ENCODE measurements around the gene PLCG2. TPM values are rescaled to one million over a fixed set of nuclear protein-coding genes. Genes with fewer than 3 reads are reported as not detected.

The PLCG2 gene
- polyA plus RNA-seq, 3 donors from 2014 or later = 24.4 to 91.6 (median 46.4) TPM

GRCh38 chr16:81803332-81803731, 24.2 kb downstream of the PLCG2 start:
- Mint-ChIP-seq H3K36me3 (peaks cover 10 to 26% (median 12%) of the 10 kb centered on the region in 3 donors), H3K4me3 (no peak overlapping the region), H3K27me3 (ENCODE audit: low read depth in 3 of 3) (peaks cover 2 to 10% (median 10%) of the 10 kb centered on the region in 3 donors), H3K9me3 (no peaks in the 10 kb centered on the region), H3K4me1 (peaks cover 61 to 76% of the 10 kb centered on the region in 2 donors), H3K27ac (peak overlapping the region in 5 of 6 donors; percentile 16 to 64 (median 49))
- no peak for DNase-seq

- H3K36me3 Mint-ChIP-seq = peaks cover 10 to 20% (median 12%) of the 10 kb centered on the region in 3 donors
- peaks cover 61 to 75% of the 10 kb centered on the region in 2 donors for H3K4me1 Mint-ChIP-seq
These were observed 25.1 kb downstream of the PLCG2 start for GRCh38 chr16:81804134-81804610.

GRCh38 chr16:81806696-81807095, 27.6 kb downstream of the PLCG2 start:
- Mint-ChIP-seq H3K9me3 (no peaks in the 10 kb centered on the region), H3K4me1 (peaks cover 76 to 82% of the 10 kb centered on the region in 2 donors), H3K36me3 (peaks cover 10 to 17% (median 12%) of the 10 kb centered on the region in 3 donors), H3K27ac (peak overlapping the region; percentile 71 to 99 (median 98)), H3K4me3 (peak overlapping the region in 3 of 5 donors; percentile 20 to 41 (median 25)), H3K27me3 (ENCODE audit: low read depth in 3 of 3) (peaks cover 4 to 21% (median 13%) of the 10 kb centered on the region in 3 donors)
- no peak for DNase-seq

More at GRCh38 chr16:81804134-81804610, 25.1 kb downstream of the PLCG2 start:
- peaks cover 2 to 12% (median 5%) of the 10 kb centered on the region in 3 donors for H3K27me3 Mint-ChIP-seq (ENCODE audit: low read depth in 3 of 3)
- peak overlapping the region in 1 of 5 donors; percentile 27 for H3K4me3 Mint-ChIP-seq
- peak overlapping the region; percentile 53 to 99 (median 64) for H3K27ac Mint-ChIP-seq
- DNase-seq = no peak
- H3K9me3 Mint-ChIP-seq = no peaks in the 10 kb centered on the region

DNA sequence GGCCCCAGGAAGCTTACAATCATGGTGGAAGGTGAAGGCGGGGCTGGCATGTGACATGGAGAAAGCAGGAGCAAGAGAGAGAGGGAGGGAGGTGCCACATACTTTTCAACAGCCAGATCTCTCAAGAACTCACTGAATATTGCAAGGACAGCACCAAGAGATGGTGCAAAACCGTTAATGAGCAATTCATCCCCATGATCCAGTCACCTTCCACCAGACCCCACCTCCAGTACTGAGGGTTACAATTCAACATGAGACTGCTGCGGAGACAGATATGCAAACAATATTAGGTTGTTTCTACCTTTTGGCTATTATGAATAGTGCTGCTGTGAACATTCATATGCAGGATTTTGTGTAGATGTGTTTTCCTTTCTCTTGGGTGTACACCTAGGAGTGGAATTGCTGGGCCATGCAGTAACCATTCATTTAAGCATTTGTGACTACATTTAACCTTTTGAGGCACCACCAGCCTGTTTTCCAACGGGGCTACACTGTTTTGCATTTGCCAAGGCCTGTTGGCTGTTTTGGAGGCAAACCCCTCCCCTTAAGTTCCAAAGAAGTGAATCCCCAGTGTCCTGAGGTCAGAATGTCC, 28.8 kb downstream of the PLCG2 start:
- Mint-ChIP-seq H3K9me3 (peaks cover 0 to 2% (median 0%) of the 10 kb centered on the region in 6 donors), H3K4me3 (peak overlapping the region; percentile 2 to 68 (median 28)), H3K4me1 (peaks cover 88 to 94% of the 10 kb centered on the region in 2 donors)

DNA sequence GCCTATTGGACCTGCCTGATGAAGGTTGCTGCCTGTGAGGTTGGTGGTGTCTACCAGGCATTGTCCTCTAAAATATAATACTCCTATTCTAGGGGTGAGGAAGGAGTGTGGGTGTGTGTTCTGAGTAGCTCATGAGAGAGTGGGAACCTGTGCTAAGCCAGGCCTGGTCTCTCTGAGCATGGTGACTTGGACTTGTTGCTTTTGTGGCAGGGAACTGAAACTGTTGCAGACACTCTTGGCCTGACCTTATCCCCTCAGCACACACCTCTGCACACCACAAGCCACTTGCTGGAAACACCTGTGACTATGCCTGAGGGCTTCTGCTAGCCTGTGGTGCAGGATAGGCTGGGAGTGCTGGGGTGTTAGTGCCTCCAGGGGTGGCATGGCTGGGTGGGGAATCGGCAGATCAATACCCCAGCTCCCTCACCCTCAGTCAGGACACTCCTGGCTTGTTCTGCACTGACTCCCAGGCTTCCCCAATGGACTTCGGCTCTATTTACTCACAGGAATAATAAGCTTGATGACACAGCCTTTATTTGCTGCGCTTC, 29.9 kb downstream of the PLCG2 start:
- H3K4me1 Mint-ChIP-seq = peaks cover 95 to 98% of the 10 kb centered on the region in 2 donors
- DNase-seq = peak; percentile 72 to 80 (median 77)
- peaks cover 0 to 2% (median 0%) of the 10 kb centered on the region in 6 donors for H3K9me3 Mint-ChIP-seq
- peaks cover 8 to 19% (median 10%) of the 10 kb centered on the region in 3 donors for H3K36me3 Mint-ChIP-seq
- peaks cover 6 to 17% (median 11%) of the 10 kb centered on the region in 3 donors for H3K27me3 Mint-ChIP-seq (ENCODE audit: low read depth in 3 of 3)
- peak overlapping the region; percentile 96 to 100 (median 99) for H3K27ac Mint-ChIP-seq
- H3K4me3 Mint-ChIP-seq = peak overlapping the region; percentile 77 to 89 (median 84)

More for the DNA sequence above, 28.8 kb downstream of the PLCG2 start:
- Mint-ChIP-seq H3K27me3 (ENCODE audit: low read depth in 3 of 3) (peaks cover 6 to 18% (median 11%) of the 10 kb centered on the region in 3 donors), H3K27ac (peak overlapping the region; percentile 83 to 99 (median 98)), H3K36me3 (peaks cover 10 to 21% (median 12%) of the 10 kb centered on the region in 3 donors)
- DNase-seq = no peak

- peak overlapping the region; percentile 96 to 100 (median 99) for H3K27ac Mint-ChIP-seq
- H3K36me3 Mint-ChIP-seq = peaks cover 3 to 13% (median 5%) of the 10 kb centered on the region in 3 donors
- H3K9me3 Mint-ChIP-seq = peaks cover 0 to 2% (median 0%) of the 10 kb centered on the region in 6 donors
- H3K4me1 Mint-ChIP-seq = peaks cover 95 to 98% of the 10 kb centered on the region in 2 donors
- H3K27me3 Mint-ChIP-seq (ENCODE audit: low read depth in 3 of 3) = peaks cover 5 to 17% (median 11%) of the 10 kb centered on the region in 3 donors
- peak overlapping the region; percentile 77 to 89 (median 84) for H3K4me3 Mint-ChIP-seq
- no peak for DNase-seq
These were observed 30.5 kb downstream of the PLCG2 start for GRCh38 chr16:81809567-81809966.

- H3K9me3 Mint-ChIP-seq = peaks cover 0 to 2% (median 0%) of the 10 kb centered on the region in 6 donors
- H3K36me3 Mint-ChIP-seq = peaks cover 0 to 10% (median 0%) of the 10 kb centered on the region in 3 donors
- H3K4me3 Mint-ChIP-seq = peak overlapping the region; percentile 77 to 89 (median 84)
- H3K27ac Mint-ChIP-seq = peak overlapping the region; percentile 96 to 100 (median 99)
- H3K27me3 Mint-ChIP-seq (ENCODE audit: low read depth in 3 of 3) = peaks cover 4 to 17% (median 11%) of the 10 kb centered on the region in 3 donors
- peak; percentile 76 to 81 (median 80) for DNase-seq
- peaks cover 96 to 98% of the 10 kb centered on the region in 2 donors for H3K4me1 Mint-ChIP-seq
These were observed 31.3 kb downstream of the PLCG2 start for GRCh38 chr16:81810361-81810760.

- Mint-ChIP-seq H3K9me3 (peaks cover 0 to 2% (median 0%) of the 10 kb centered on the region in 6 donors), H3K36me3 (peaks cover 0 to 10% (median 0%) of the 10 kb centered on the region in 3 donors), H3K27me3 (ENCODE audit: low read depth in 3 of 3) (peaks cover 4 to 17% (median 11%) of the 10 kb centered on the region in 3 donors), H3K4me3 (peak overlapping the region; percentile 77 to 89 (median 84)), H3K27ac (peak overlapping the region; percentile 96 to 100 (median 99)), H3K4me1 (peaks cover 96 to 98% of the 10 kb centered on the region in 2 donors)
- peak in 1 of 3 donors; percentile 45 for DNase-seq
These were observed 31.9 kb downstream of the PLCG2 start for GRCh38 chr16:81810894-81811538.

DNA sequence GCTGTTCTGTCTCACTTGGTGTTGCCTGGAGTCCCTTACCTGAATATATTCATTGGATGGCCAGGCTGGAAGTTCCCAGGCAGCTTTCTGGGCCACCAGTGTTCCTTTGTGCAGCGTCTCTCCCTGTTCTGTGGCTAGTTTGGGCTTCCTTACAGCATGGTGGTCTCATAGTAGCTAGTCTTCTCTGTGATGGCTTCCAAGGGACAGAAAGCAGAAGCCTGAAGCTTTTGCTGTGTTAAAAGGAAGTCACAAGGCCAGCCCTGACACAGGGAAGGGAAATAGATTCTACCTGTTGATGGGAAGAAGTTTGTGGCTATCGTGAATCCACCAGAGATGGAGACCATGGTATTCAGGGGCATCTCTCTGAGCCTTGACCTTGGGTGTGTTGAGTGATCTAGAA, 34.6 kb downstream of the PLCG2 start:
- Mint-ChIP-seq H3K27ac (peak overlapping the region; percentile 96 to 100 (median 99)), H3K4me3 (peak overlapping the region in 4 of 5 donors; percentile 3 to 89 (median 36)), H3K9me3 (peaks cover 0 to 2% (median 0%) of the 10 kb centered on the region in 6 donors), H3K27me3 (ENCODE audit: low read depth in 3 of 3) (peaks cover 12 to 31% (median 12%) of the 10 kb centered on the region in 3 donors), H3K4me1 (peaks cover 94 to 96% of the 10 kb centered on the region in 2 donors), H3K36me3 (peaks cover 0 to 3% (median 0%) of the 10 kb centered on the region in 3 donors)
- no peak for DNase-seq

DNA sequence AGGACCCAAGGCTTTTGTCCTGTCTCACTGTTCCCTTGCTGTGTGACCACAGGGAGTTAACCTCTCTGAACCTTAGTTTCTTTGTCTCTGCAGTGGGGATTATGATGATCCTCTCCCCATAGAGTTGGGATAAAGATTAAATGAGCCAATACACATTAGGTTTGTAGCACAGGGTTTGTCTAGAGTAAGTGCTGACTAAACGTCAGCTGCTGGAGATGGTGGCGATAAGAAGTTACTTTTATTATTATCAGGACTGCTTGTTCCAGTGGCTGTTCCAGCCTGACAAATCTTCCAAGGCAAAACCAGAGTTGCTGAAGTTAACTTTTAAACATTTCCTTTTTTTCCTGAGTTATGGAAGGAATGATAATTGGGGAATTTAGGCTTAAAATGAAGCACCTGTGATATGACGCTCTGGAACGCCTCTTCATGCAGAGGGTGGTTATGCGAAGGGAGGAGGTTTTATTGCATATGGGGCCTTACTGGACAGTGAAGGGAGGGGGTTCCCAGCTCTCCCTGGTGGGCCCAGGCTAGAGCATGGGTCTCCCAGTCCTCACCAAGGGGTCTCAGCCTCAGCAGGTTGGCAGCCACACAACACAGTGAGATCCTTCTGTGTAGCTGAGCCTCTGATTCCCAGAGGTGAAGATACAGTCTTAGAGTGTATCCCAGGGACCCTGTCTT, 35.8 kb downstream of the PLCG2 start:
- H3K4me3 Mint-ChIP-seq = peak overlapping the region in 4 of 5 donors; percentile 24 to 56 (median 43)
- H3K27me3 Mint-ChIP-seq (ENCODE audit: low read depth in 3 of 3) = peaks cover 12 to 32% (median 12%) of the 10 kb centered on the region in 3 donors
- peaks cover 0 to 2% (median 0%) of the 10 kb centered on the region in 6 donors for H3K9me3 Mint-ChIP-seq
- H3K4me1 Mint-ChIP-seq = peaks cover 91 to 95% of the 10 kb centered on the region in 2 donors
- peak overlapping the region; percentile 96 to 100 (median 99) for H3K27ac Mint-ChIP-seq
- peaks cover 0 to 3% (median 0%) of the 10 kb centered on the region in 3 donors for H3K36me3 Mint-ChIP-seq
- DNase-seq = no peak

DNA sequence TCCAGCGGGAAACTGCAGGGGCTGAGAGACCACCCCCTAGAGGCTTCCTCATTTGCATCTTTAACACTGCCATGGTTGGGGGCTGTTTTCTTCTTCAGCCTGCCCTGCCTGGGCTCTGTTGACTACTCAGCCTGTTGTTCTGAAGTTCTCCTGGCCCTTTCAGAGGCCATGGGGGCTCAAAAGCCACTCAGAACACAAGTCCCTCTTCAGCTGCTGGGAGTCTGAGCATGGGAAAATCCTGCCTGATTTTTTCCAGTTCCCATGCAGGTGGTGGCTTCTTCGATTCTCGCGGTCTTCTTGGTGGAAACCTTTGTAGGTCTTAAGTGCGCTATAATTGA, 36.3 kb downstream of the PLCG2 start:
- Mint-ChIP-seq H3K27ac (peak overlapping the region; percentile 96 to 100 (median 99)), H3K36me3 (peaks cover 0 to 3% (median 0%) of the 10 kb centered on the region in 3 donors), H3K4me1 (peaks cover 91 to 94% of the 10 kb centered on the region in 2 donors)

GRCh38 chr16:81816351-81816750, 37.3 kb downstream of the PLCG2 start:
- peaks cover 9 to 28% (median 13%) of the 10 kb centered on the region in 3 donors for H3K27me3 Mint-ChIP-seq (ENCODE audit: low read depth in 3 of 3)
- peaks cover 0 to 2% (median 0%) of the 10 kb centered on the region in 6 donors for H3K9me3 Mint-ChIP-seq
- peak overlapping the region; percentile 74 to 91 (median 82) for H3K4me3 Mint-ChIP-seq
- DNase-seq = no peak
- peaks cover 0 to 3% (median 3%) of the 10 kb centered on the region in 3 donors for H3K36me3 Mint-ChIP-seq
- peaks cover 91 to 94% of the 10 kb centered on the region in 2 donors for H3K4me1 Mint-ChIP-seq
- H3K27ac Mint-ChIP-seq = peak overlapping the region; percentile 97 to 100 (median 99)

More for the DNA sequence above, 36.3 kb downstream of the PLCG2 start:
- H3K4me3 Mint-ChIP-seq = peak overlapping the region in 1 of 5 donors; percentile 32
- DNase-seq = no peak
- peaks cover 0 to 2% (median 0%) of the 10 kb centered on the region in 6 donors for H3K9me3 Mint-ChIP-seq
- H3K27me3 Mint-ChIP-seq (ENCODE audit: low read depth in 3 of 3) = peaks cover 9 to 28% (median 10%) of the 10 kb centered on the region in 3 donors
